HCT116 (cell line): Measurements from ENCODE around the gene IL17RA. TPM values are rescaled to one million over a fixed set of nuclear protein-coding genes. Genes with fewer than 3 reads are reported as not detected.

ENCODE experiments used
- ATAC-seq: fragments of 200-7000 bp; cut with Tn5 transposase; 2 replicates; pipeline ENCODE4 v1.9.1; 2020; ENCODE audit warnings: mild to moderate bottlenecking, moderate library complexity
- BruUV-seq: library from RNA; stranded (reverse); fragments of 400-500 nt; replicated peaks from 2 replicates; lab custom pipeline; 2021; lab: Mats Ljungman, UMichigan
- CTCF ChIA-PET: fragments of 300-600 bp; sonication (Branson Sonifier 250); formaldehyde crosslinking; loops from one replicate; lab custom pipeline; 2021; ENCODE audit warnings: antibody characterized with exemption; lab: Charles Lee
- POLR2A ChIA-PET: fragments of 300-600, 350-600 bp; sonication (Branson Sonifier 250); formaldehyde crosslinking; loops from one replicate; lab custom pipeline; 2021; ENCODE audit warnings: antibody characterized with exemption; lab: Charles Lee
- RAD21 ChIA-PET, 2 experiments: fragments of 300-600 bp; sonication (Branson Sonifier 250); formaldehyde crosslinking; loops; one replicate each; lab custom pipeline; 2023; ENCODE audit warnings: low total read pairs in 2 of 2; ENCODE audit not compliant: uncharacterized antibody in 2 of 2, unreplicated experiment in 2 of 2, low non-redundant PET in 1 of 2; lab: Charles Lee
- DNase-seq: peaks from one replicate; pipeline ENCODE4 v3.0.0-alpha.2; 2010; ENCODE audit warnings: low read depth, low spot score
- H2AFZ ChIP-seq: fragments of 200-600 bp; shearing (Covaris generic), sonication (generic); 2 replicates; pipeline ENCODE4 v1.6.1; 2017; ENCODE audit warnings: low read depth, mixed run types, mixed read lengths, antibody characterized with exemption, low read length; ENCODE audit not compliant: poor library complexity, severe bottlenecking
- H3K27ac ChIP-seq: 2 replicates; pipeline ENCODE4 v1.5.1; 2012; ENCODE audit warnings: low read depth, low read length
- H3K27me3 ChIP-seq: fragments of 200-600 bp; sonication (generic); 2 replicates; pipeline ENCODE4 v1.6.1; 2016; ENCODE audit warnings: mixed run types, low read length, mixed read lengths; ENCODE audit not compliant: insufficient read depth
- H3K36me3 ChIP-seq, 2 experiments: fragments of 200-500 bp in 1 of 2; fragments of 200-600 bp in 1 of 2; sonication (Bioruptor generic) in 1 of 2; sonication (generic) in 1 of 2; 2 replicates each; pipeline versions ENCODE4 v1.5.1 to v1.6.1; 2014 to 2016; ENCODE audit warnings: low read length in 2 of 2, inconsistent platforms in 1 of 2, mixed read lengths in 1 of 2, mixed run types in 1 of 2; ENCODE audit not compliant: insufficient read depth in 2 of 2, control insufficient read depth in 1 of 2
- H3K4me1 ChIP-seq, 2 experiments: fragments of 200-600 bp in 1 of 2; sonication (generic) in 1 of 2; 2 replicates each; pipeline versions ENCODE4 v1.5.1 to v1.6.1; 2012 to 2017; ENCODE audit warnings: low read length in 2 of 2, inconsistent platforms in 1 of 2, mild to moderate bottlenecking in 1 of 2, mixed read lengths in 1 of 2, mixed run types in 1 of 2, moderate library complexity in 1 of 2; ENCODE audit not compliant: insufficient read depth in 2 of 2, control insufficient read depth in 1 of 2
- H3K4me2 ChIP-seq: fragments of 200-600 bp; sonication (generic); 2 replicates; pipeline ENCODE4 v1.6.1; 2017; ENCODE audit warnings: mixed run types, low read length, mixed read lengths
- H3K4me3 ChIP-seq, 2 experiments: fragments of 200-600 bp in 1 of 2; sonication (generic) in 1 of 2; replicated peaks in 1 of 2; 2 replicates each; pipeline ENCODE4 v1.5.1; 2011 to 2016; ENCODE audit warnings: low read length in 2 of 2, control low read depth in 1 of 2, low read depth in 1 of 2, mild to moderate bottlenecking in 1 of 2, mixed read lengths in 1 of 2, mixed run types in 1 of 2
- H3K79me2 ChIP-seq: fragments of 200-600 bp; sonication (generic); 2 replicates; pipeline ENCODE4 v1.6.1; 2017; ENCODE audit warnings: mild to moderate bottlenecking, mixed run types, low read length, moderate library complexity, mixed read lengths; ENCODE audit not compliant: insufficient read depth
- H3K9ac ChIP-seq: fragments of 200-600 bp; sonication (generic); 2 replicates; pipeline ENCODE4 v1.6.1; 2016; ENCODE audit warnings: low read length, mixed read lengths
- H3K9me2 ChIP-seq: fragments of 200-600 bp; sonication (generic), shearing (Covaris generic); 2 replicates; pipeline ENCODE4 v1.6.1; 2017; ENCODE audit warnings: mixed run types, mild to moderate bottlenecking, moderate library complexity; ENCODE audit not compliant: insufficient read depth
- H3K9me3 ChIP-seq, 2 experiments: fragments of 200-500 bp in 1 of 2; fragments of 200-600 bp in 1 of 2; sonication (Bioruptor generic) in 1 of 2; sonication (generic) in 1 of 2; 2 replicates each; pipeline ENCODE4 v1.6.1; 2014 to 2017; ENCODE audit warnings: low read length in 2 of 2, mixed read lengths in 2 of 2, inconsistent platforms in 1 of 2, low read depth in 1 of 2, mild to moderate bottlenecking in 1 of 2, mixed run types in 1 of 2, moderate library complexity in 1 of 2; ENCODE audit not compliant: control insufficient read depth in 1 of 2, insufficient read depth in 1 of 2
- H4K20me1 ChIP-seq: fragments of 200-600 bp; sonication (generic), shearing (Covaris generic); 2 replicates; pipeline ENCODE4 v1.6.1; 2017; ENCODE audit warnings: mixed run types, mild to moderate bottlenecking, moderate library complexity; ENCODE audit not compliant: insufficient read depth
- CBX3 ChIP-seq: IDR thresholded peaks from 2 replicates; pipeline ENCODE4 v1.6.1; 2012; ENCODE audit warnings: low read depth
- CEBPB ChIP-seq: IDR thresholded peaks from 2 replicates; pipeline ENCODE4 v1.6.1; 2012; ENCODE audit warnings: low read depth
- EGR1 ChIP-seq: IDR thresholded peaks from 2 replicates; pipeline ENCODE4 v1.6.1; 2012; ENCODE audit warnings: low read depth
- EZH2 ChIP-seq: fragments of 200-600 bp; sonication (generic); IDR thresholded peaks from 2 replicates; pipeline ENCODE4 v1.6.1; 2017; ENCODE audit warnings: antibody characterized with exemption, mixed run types
- RAD21 ChIP-seq: IDR thresholded peaks from 2 replicates; pipeline ENCODE4 v1.6.1; 2012; ENCODE audit warnings: low read depth, mild to moderate bottlenecking
- SIN3A ChIP-seq: IDR thresholded peaks from 2 replicates; pipeline ENCODE4 v1.6.1; 2012; ENCODE audit warnings: low read depth
- SRF ChIP-seq: IDR thresholded peaks from 2 replicates; pipeline ENCODE4 v1.6.1; 2012; ENCODE audit warnings: low read depth
- TCF7L2 ChIP-seq: IDR thresholded peaks from 2 replicates; pipeline ENCODE4 v1.7.0; 2011; ENCODE audit warnings: borderline replicate concordance, inconsistent platforms; ENCODE audit not compliant: insufficient read depth, insufficient read length; ENCODE audit errors: extremely low read depth
- YY1 ChIP-seq: IDR thresholded peaks from 2 replicates; pipeline ENCODE4 v1.6.1; 2011; ENCODE audit warnings: low read length, low read depth, moderate library complexity, mild to moderate bottlenecking; ENCODE audit not compliant: insufficient replicate concordance; ENCODE audit errors: extremely low read depth
- ZFX ChIP-seq: fragments of 450-650 bp; IDR thresholded peaks from 2 replicates; pipeline ENCODE4 v1.6.1; 2017
- intact Hi-C: fragments of 100-400 bp; cut with micrococcal nuclease; formaldehyde crosslinking; loops from 2 replicates; pipeline ENCODE4 v1.10.0; 2022
- total RNA-seq: library from RNA; stranded (reverse); gene quantifications from one replicate; pipeline ENCODE4 v1.2.1, GENCODE V29; 2021; ENCODE audit not compliant: unreplicated experiment
- TF ChIP-seq, protein P1 (sequence below): IDR thresholded peaks from 2 replicates; pipeline ENCODE4 v1.6.1; 2011; ENCODE audit warnings: mild to moderate bottlenecking, low read length, moderate library complexity; ENCODE audit not compliant: insufficient replicate concordance; ENCODE audit errors: extremely low read depth
- TF ChIP-seq, protein P2 (sequence below): IDR thresholded peaks from 2 replicates; pipeline ENCODE4 v1.6.1; 2012

IL17RA gene
- total RNA-seq, 1 experiment from 2014 or later = 17.3 TPM

DNA sequence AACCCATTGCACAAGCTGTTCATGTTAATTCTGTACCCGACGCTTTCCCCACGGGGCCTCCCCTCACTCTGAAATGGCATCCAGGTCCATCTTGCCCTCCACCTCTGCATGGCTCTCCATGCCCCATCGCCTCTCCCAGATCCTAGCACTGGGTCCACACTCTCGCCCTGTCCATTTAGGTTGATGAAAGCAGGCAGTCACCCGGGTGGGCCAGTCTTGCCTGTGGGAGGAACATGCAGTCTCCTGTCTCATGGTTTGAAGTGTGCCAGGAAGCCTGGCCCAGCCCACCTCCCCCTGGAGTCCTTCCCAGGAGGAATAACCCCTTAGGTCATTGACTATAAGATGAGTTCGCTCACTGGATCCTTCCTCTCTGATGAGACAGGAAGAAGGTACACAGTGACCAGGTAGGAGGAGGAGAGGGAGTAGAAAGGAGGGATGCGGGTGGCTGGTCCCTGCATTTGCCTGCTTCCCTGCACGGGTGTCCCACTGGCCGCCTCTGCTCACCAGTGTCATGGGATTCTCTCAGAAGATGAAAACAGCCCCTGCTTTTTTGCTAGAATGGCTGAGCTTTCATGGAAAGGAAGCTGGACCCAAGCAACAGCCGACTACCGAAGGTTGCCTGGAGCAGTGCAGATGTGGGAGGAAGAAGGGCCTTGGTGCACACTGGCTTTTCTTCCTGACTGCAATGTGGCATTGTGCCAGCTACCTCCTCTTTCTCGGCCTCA, 29.5 kb downstream of the IL17RA start (continued):
- no peak for TF ChIP-seq SRF

GRCh38 chr22:17114898-17115235, 30.1 kb downstream of the IL17RA start:
- no peaks in the 10 kb centered on the region for H3K9me2 ChIP-seq
- RAD21 ChIA-PET = no interaction called here
- H3K9me3 ChIP-seq = no peaks in the 10 kb centered on the region
- ATAC-seq = no peak
- H3K4me1 ChIP-seq = no peaks in the 10 kb centered on the region
- H3K79me2 ChIP-seq = no peaks in the 10 kb centered on the region
- H3K27ac ChIP-seq = no peak overlapping the region
- intact Hi-C loops = no loop called here
- POLR2A ChIA-PET = no interaction called here
- H3K9ac ChIP-seq = no peak overlapping the region
- H2AFZ ChIP-seq = no peak overlapping the region
- no peak overlapping the region for H3K4me2 ChIP-seq
- no peak for DNase-seq
- no peaks in the 10 kb centered on the region for H3K36me3 ChIP-seq
- CTCF ChIA-PET = interaction anchor here (1.3 kb wide), 1 partner anchor 57 kb away, joined by 4 read pairs; no protein-coding TSS in a partner anchor
- BruUV-seq = no TSS peak
- no peaks in the 10 kb centered on the region for H3K27me3 ChIP-seq
- no peaks in the 10 kb centered on the region for H4K20me1 ChIP-seq
- no peak overlapping the region for H3K4me3 ChIP-seq
- TF ChIP-seq RAD21 (no peak), EZH2 (no peak), SIN3A (no peak), TCF7L2 (no peak), EGR1 (no peak), YY1 (no peak), ZFX (no peak), CBX3 (no peak), CEBPB (no peak)
- TF ChIP-seq, protein P1, sequence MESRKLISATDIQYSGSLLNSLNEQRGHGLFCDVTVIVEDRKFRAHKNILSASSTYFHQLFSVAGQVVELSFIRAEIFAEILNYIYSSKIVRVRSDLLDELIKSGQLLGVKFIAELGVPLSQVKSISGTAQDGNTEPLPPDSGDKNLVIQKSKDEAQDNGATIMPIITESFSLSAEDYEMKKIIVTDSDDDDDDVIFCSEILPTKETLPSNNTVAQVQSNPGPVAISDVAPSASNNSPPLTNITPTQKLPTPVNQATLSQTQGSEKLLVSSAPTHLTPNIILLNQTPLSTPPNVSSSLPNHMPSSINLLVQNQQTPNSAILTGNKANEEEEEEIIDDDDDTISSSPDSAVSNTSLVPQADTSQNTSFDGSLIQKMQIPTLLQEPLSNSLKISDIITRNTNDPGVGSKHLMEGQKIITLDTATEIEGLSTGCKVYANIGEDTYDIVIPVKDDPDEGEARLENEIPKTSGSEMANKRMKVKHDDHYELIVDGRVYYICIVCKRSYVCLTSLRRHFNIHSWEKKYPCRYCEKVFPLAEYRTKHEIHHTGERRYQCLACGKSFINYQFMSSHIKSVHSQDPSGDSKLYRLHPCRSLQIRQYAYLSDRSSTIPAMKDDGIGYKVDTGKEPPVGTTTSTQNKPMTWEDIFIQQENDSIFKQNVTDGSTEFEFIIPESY = no peak
- TF ChIP-seq, protein P2, sequence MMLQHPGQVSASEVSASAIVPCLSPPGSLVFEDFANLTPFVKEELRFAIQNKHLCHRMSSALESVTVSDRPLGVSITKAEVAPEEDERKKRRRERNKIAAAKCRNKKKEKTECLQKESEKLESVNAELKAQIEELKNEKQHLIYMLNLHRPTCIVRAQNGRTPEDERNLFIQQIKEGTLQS = no peak
